ENCODE measurements around the gene KRTAP4-6.

Gene KRTAP4-6

DNA sequence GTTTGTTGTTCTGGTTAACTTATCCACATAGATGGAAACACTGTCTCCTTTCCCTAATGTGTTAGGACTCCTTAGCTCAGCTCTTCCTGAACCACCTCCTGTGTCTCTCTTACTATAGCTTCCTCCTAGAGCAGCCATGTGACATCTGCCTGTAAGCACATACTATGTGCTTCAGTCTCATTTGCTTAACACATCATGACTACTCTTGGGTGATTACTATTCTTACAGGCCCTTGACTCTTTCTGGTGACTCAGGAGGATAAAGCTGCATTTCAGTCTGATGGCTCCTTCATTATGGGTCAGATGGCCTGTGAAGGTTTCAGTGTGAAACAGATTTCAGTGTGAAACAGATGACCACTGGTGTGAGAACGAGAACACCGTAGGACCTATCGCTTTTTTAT lies 38.0 kb upstream of the KRTAP4-6 start:
- no peak for TF ChIP-seq EZH2 (IDR thresholded peaks at IDR 0.05; ENCODE audit: borderline replicate concordance, low read length)
- TF ChIP-seq, protein P1, sequence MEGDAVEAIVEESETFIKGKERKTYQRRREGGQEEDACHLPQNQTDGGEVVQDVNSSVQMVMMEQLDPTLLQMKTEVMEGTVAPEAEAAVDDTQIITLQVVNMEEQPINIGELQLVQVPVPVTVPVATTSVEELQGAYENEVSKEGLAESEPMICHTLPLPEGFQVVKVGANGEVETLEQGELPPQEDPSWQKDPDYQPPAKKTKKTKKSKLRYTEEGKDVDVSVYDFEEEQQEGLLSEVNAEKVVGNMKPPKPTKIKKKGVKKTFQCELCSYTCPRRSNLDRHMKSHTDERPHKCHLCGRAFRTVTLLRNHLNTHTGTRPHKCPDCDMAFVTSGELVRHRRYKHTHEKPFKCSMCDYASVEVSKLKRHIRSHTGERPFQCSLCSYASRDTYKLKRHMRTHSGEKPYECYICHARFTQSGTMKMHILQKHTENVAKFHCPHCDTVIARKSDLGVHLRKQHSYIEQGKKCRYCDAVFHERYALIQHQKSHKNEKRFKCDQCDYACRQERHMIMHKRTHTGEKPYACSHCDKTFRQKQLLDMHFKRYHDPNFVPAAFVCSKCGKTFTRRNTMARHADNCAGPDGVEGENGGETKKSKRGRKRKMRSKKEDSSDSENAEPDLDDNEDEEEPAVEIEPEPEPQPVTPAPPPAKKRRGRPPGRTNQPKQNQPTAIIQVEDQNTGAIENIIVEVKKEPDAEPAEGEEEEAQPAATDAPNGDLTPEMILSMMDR (IDR thresholded peaks at IDR 0.05; ENCODE audit: low read length), result no peak
- H3K27me3 ChIP-seq (ENCODE audit: insufficient read depth, low read length), result no peaks in the 10 kb centered on the region
- no peaks in the 10 kb centered on the region for H3K9me2 ChIP-seq (ENCODE audit: low read depth, low read length)
- no peak overlapping the region for H3K4me3 ChIP-seq (ENCODE audit: low read depth, low read length, poor library complexity, severe bottlenecking)
- H3K79me2 ChIP-seq (ENCODE audit: insufficient read depth, low read length), result no peaks in the 10 kb centered on the region
- no peak overlapping the region for H3K27ac ChIP-seq (ENCODE audit: low read depth, low read length, poor library complexity, severe bottlenecking)
- H3K36me3 ChIP-seq (ENCODE audit: insufficient read depth, low read length), result no peaks in the 10 kb centered on the region
- no peak overlapping the region for H3K4me2 ChIP-seq (ENCODE audit: low read length)
- H3K9ac ChIP-seq (ENCODE audit: low read length), result no peak overlapping the region
- H3K9me3 ChIP-seq (ENCODE audit: low read length), result no peaks in the 10 kb centered on the region
- H3K4me1 ChIP-seq (ENCODE audit: insufficient read depth, low read length, severe bottlenecking), result no peaks in the 10 kb centered on the region
- H2AFZ ChIP-seq (ENCODE audit: low read length), result no peak overlapping the region
- H3F3A ChIP-seq (ENCODE audit: insufficient read depth, low read length), result no peaks in the 10 kb centered on the region
- H4K20me1 ChIP-seq (ENCODE audit: insufficient read depth, low read length), result no peaks in the 10 kb centered on the region

DNA sequence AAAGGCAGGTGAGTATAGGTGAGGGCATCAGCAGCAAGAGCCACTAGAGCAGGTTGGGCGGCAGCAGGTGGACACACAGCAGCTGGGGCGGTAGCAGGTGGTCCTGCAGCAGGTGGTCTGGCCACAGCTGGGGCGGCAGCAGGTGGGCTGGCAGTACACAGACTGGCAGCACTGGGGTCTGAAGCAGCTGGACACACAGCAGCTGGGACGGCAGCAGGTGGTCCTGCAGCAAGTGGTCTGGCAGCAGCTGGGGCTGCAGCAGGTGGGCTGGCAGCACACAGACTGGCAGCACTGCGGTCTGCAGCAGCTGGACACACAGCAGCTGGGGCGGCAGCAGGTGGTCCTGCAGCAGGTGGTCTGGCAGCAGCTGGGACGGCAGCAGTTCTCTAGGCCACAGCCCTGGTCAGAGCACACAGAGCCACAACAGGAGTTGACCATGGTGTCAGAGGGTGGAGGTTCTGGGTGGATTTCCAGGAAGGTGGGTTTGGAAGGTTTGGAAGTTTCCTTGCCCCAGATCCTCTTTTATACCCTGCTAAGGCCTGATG lies 37.5 kb upstream of the KRTAP4-6 start, which contains the start of gene KRTAP4-2:
KRTAP4-2 (minus strand) TSS at position 495 of the 545 bp plus-strand sequence; CDS start at position 438, 57 bp downstream.
- Histone ChIP-seq H3K27ac (ENCODE audit: low read depth, low read length, poor library complexity, severe bottlenecking) (no peak within 1 kb of the TSS), H3K27me3 (ENCODE audit: insufficient read depth, low read length) (no peaks in the 10 kb centered on the region), H3K4me3 (ENCODE audit: low read depth, low read length, poor library complexity, severe bottlenecking) (no peak within 1 kb of the TSS), H3F3A (ENCODE audit: insufficient read depth, low read length) (no peaks in the 10 kb centered on the region), H3K9ac (ENCODE audit: low read length) (no peak within 1 kb of the TSS), H2AFZ (ENCODE audit: low read length) (no peak within 1 kb of the TSS), H3K9me3 (ENCODE audit: low read length) (no peaks in the 10 kb centered on the region), H3K79me2 (ENCODE audit: insufficient read depth, low read length) (no peaks in the 10 kb centered on the region), H4K20me1 (ENCODE audit: insufficient read depth, low read length) (no peaks in the 10 kb centered on the region), H3K36me3 (ENCODE audit: insufficient read depth, low read length) (no peaks in the 10 kb centered on the region), H3K4me1 (ENCODE audit: insufficient read depth, low read length, severe bottlenecking) (no peaks in the 10 kb centered on the region), H3K4me2 (ENCODE audit: low read length) (no peak within 1 kb of the TSS), H3K9me2 (ENCODE audit: low read depth, low read length) (no peaks in the 10 kb centered on the region)
- no peak for TF ChIP-seq EZH2 (IDR thresholded peaks at IDR 0.05; ENCODE audit: borderline replicate concordance, low read length)
- TF ChIP-seq, protein P1 (IDR thresholded peaks at IDR 0.05; ENCODE audit: low read length), result no peak

DNA sequence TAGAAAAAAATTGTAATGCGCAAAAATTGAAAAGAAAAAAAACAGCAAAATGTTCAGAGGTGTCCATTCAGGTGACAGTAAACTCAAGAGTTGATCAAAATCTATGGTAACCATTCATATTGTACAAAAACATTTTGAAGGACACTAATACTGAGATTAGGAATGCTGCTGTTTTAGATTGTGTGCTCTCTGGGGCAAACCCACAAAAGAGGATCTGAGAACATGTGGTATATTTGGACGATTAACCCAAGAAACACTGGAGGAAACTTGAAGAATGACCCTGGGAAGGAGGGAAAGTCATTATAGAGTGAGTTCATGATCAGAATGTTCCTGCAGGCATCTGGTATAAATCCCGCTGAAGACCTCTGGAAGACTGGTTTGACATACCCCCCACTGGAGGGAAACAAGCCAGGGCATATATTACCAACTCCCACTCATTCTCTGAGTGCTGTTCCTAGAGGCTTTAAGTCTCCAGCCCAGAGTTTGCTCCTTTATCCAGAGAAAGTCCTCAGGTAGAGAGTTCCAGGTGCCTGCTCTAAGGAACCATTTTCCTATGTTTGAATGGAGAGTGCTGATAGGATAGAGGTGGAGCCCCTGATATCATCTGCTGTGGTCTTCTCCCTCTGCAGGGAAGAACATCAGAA lies 36.5 kb upstream of the KRTAP4-6 start:
- H3K79me2 ChIP-seq (ENCODE audit: insufficient read depth, low read length), result no peaks in the 10 kb centered on the region
- H3K4me1 ChIP-seq (ENCODE audit: insufficient read depth, low read length, severe bottlenecking), result no peaks in the 10 kb centered on the region
- H3F3A ChIP-seq (ENCODE audit: insufficient read depth, low read length), result no peaks in the 10 kb centered on the region
- no peak overlapping the region for H3K4me2 ChIP-seq (ENCODE audit: low read length)
- no peaks in the 10 kb centered on the region for H3K36me3 ChIP-seq (ENCODE audit: insufficient read depth, low read length)
- no peaks in the 10 kb centered on the region for H3K9me2 ChIP-seq (ENCODE audit: low read depth, low read length)
- TF ChIP-seq, protein P1 (IDR thresholded peaks at IDR 0.05; ENCODE audit: low read length), result no peak
- TF ChIP-seq EZH2 (IDR thresholded peaks at IDR 0.05; ENCODE audit: borderline replicate concordance, low read length), result no peak
- no peak overlapping the region for H3K9ac ChIP-seq (ENCODE audit: low read length)
- H2AFZ ChIP-seq (ENCODE audit: low read length), result no peak overlapping the region
- no peaks in the 10 kb centered on the region for H4K20me1 ChIP-seq (ENCODE audit: insufficient read depth, low read length)
- no peak overlapping the region for H3K27ac ChIP-seq (ENCODE audit: low read depth, low read length, poor library complexity, severe bottlenecking)
- no peaks in the 10 kb centered on the region for H3K27me3 ChIP-seq (ENCODE audit: insufficient read depth, low read length)
- H3K9me3 ChIP-seq (ENCODE audit: low read length), result no peaks in the 10 kb centered on the region
- H3K4me3 ChIP-seq (ENCODE audit: low read depth, low read length, poor library complexity, severe bottlenecking), result no peak overlapping the region
